Erythroblast (primary cell): ENCODE measurements around the gene ZFAND6.
"Not testable (repeated sequence)": the region's sequence is repeated elsewhere in the genome, so short reads cannot be mapped to it uniquely, and the experiment has no call there.

Experiments used
- GATA1 ChIP-seq: IDR thresholded peaks from 2 replicates; pipeline ENCODE4 v1.6.1; 2011; ENCODE audit warnings: low read depth, mild to moderate bottlenecking, control low read depth, low read length, moderate library complexity
- POLR2A ChIP-seq: IDR thresholded peaks from 2 replicates; pipeline ENCODE4 v1.6.1; 2011; ENCODE audit warnings: mild to moderate bottlenecking, low read length

DNA sequence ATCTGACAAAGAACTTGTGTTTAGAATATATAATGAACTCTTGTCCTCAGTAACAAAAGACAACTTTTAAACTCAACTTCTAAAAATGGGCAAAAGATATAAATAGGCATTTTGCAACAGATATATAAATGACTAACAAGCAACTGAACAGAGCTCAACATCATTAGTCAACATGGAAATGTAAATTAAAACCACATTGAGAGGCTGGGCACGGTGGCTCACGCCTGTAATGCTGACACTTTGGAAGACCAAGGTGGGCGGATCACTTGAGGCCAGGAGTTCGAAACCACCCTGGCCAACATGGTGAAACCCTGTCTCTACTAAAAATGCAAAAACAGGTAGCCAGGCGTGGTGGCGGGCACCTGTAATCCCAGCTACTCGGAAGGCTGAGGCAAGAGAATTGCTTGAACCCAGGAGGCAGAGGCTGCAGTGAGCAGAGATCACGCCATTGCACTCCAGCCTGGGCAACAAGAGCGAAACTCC is 48.4 kb upstream of the ZFAND6 start:
- not testable (repeated sequence) for TF ChIP-seq POLR2A, GATA1
